HG03066 (cell line): ENCODE results near the gene NCEH1.

Source experiments
- ATAC-seq: cut with Tn5 transposase; IDR thresholded peaks from one replicate; pipeline ENCODE4 v1.9.1; 2021; ENCODE audit warnings: low read depth; ENCODE audit not compliant: unreplicated experiment

The NCEH1 gene

GRCh38 chr3:172649987-172650386, 60.9 kb downstream of the NCEH1 start:
- ATAC-seq = no peak

- no peak for ATAC-seq
Measured at GRCh38 chr3:172648747-172649146, 62.1 kb downstream of the NCEH1 start.

GRCh38 chr3:172647823-172648222, 63.0 kb downstream of the NCEH1 start:
- ATAC-seq = no peak

- ATAC-seq = no peak
Measured at GRCh38 chr3:172647080-172647479, 63.8 kb downstream of the NCEH1 start.

GRCh38 chr3:172646439-172647015, 64.3 kb downstream of the NCEH1 start:
- ATAC-seq = no peak

- ATAC-seq = no peak
Measured at GRCh38 chr3:172644258-172644657, 66.6 kb downstream of the NCEH1 start.

GRCh38 chr3:172643506-172644179, 67.2 kb downstream of the NCEH1 start:
- ATAC-seq = no peak

- no peak for ATAC-seq
Measured at GRCh38 chr3:172641291-172641690, 69.6 kb downstream of the NCEH1 start.

GRCh38 chr3:172640751-172641150, 70.1 kb downstream of the NCEH1 start:
- no peak for ATAC-seq

- ATAC-seq = peak; percentile 96
Measured at GRCh38 chr3:172635588-172635987, 75.3 kb downstream of the NCEH1 start.

GRCh38 chr3:172634948-172635347, 75.9 kb downstream of the NCEH1 start:
- no peak for ATAC-seq

GRCh38 chr3:172630316-172630715, 80.6 kb downstream of the NCEH1 start:
- no peak for ATAC-seq

GRCh38 chr3:172629470-172629869, 81.4 kb downstream of the NCEH1 start:
- no peak for ATAC-seq

- no peak for ATAC-seq
Measured at GRCh38 chr3:172627057-172627809, 83.6 kb downstream of the NCEH1 start.

GRCh38 chr3:172626021-172626640, 84.7 kb downstream of the NCEH1 start:
- no peak for ATAC-seq

- ATAC-seq = no peak
Measured at GRCh38 chr3:172625404-172625803, 85.5 kb downstream of the NCEH1 start.

- no peak for ATAC-seq
Measured at GRCh38 chr3:172624999-172625398, 85.9 kb downstream of the NCEH1 start.

GRCh38 chr3:172622916-172623700, 87.8 kb downstream of the NCEH1 start:
- no peak for ATAC-seq

GRCh38 chr3:172622156-172622555, 88.7 kb downstream of the NCEH1 start:
- no peak for ATAC-seq

- no peak for ATAC-seq
Measured at GRCh38 chr3:172617976-172618375, 92.9 kb downstream of the NCEH1 start.
